Measurements from ENCODE around the gene ATP5PO. TPM values are rescaled to one million over a fixed set of nuclear protein-coding genes. Genes with fewer than 3 reads are reported as not detected.

ATP5PO gene
- total and polyA plus RNA-seq, 4 donors, result 72.8 to 200 (median 131) TPM

GRCh38 chr21:33865176-33865575, 50.4 kb downstream of the ATP5PO start:
- no peaks in the 10 kb centered on the region for H3K9me3 ChIP-seq (ENCODE audit: control insufficient read depth in 4 of 4, low read length in 3 of 4)
- H3K4me1 ChIP-seq (ENCODE audit: control insufficient read depth in 4 of 4, insufficient read depth in 4 of 4, low read length in 3 of 4), result no peaks in the 10 kb centered on the region
- WGBS, result 94% methylated on average over 9 of the region's 9 CpGs
- no peak for TF ChIP-seq EGR1 (IDR thresholded peaks at IDR 0.05; ENCODE audit: low read depth in 2 of 2)
- no peak for TF ChIP-seq HNF4G (IDR thresholded peaks at IDR 0.05)
- TF ChIP-seq TAF1 (conservative IDR thresholded peaks at IDR 0.05), result no peak
- no peak for TF ChIP-seq CTCF (IDR thresholded peaks at IDR 0.05; ENCODE audit: low read depth, low read length, missing input control)
- no peak for TF ChIP-seq MAX (IDR thresholded peaks at IDR 0.05)
- TF ChIP-seq REST (IDR thresholded peaks at IDR 0.05), result no peak
- TF ChIP-seq HNF4A (conservative IDR thresholded peaks at IDR 0.05), result no peak
- no peak for TF ChIP-seq NR2F2 (IDR thresholded peaks at IDR 0.05)
- no peak for TF ChIP-seq SP1 (IDR thresholded peaks at IDR 0.05)
- no peak for TF ChIP-seq FOXA2 (IDR thresholded peaks at IDR 0.05)
- TF ChIP-seq RAD21 (IDR thresholded peaks at IDR 0.05), result no peak
- TF ChIP-seq GABPA (IDR thresholded peaks at IDR 0.05 in 1 of 2, conservative IDR thresholded peaks at IDR 0.05 in 1 of 2), result no peak
- TF ChIP-seq RXRA (IDR thresholded peaks at IDR 0.05), result no peak
- TF ChIP-seq ATF3 (IDR thresholded peaks at IDR 0.05), result no peak
- TF ChIP-seq JUND (IDR thresholded peaks at IDR 0.05), result no peak
- no peak for TF ChIP-seq YY1 (IDR thresholded peaks at IDR 0.05)
- no peak for TF ChIP-seq ZBTB33 (IDR thresholded peaks at IDR 0.05)
- no peak for TF ChIP-seq FOXA1 (IDR thresholded peaks at IDR 0.05)
- no peaks in the 10 kb centered on the region for H3K27me3 ChIP-seq (ENCODE audit: control insufficient read depth in 4 of 4, insufficient read depth in 4 of 4, low read length in 3 of 4)
- no peak overlapping the region for H3K27ac ChIP-seq (ENCODE audit: low read depth in 1 of 2, low read length in 2 of 2)
- no peak overlapping the region for H3K4me3 ChIP-seq (ENCODE audit: low read depth in 1 of 3, low read length in 3 of 3)
- H3K9ac ChIP-seq (ENCODE audit: low read depth in 1 of 2, low read length in 2 of 2), result no peak overlapping the region
- H3K36me3 ChIP-seq (ENCODE audit: control insufficient read depth in 4 of 4, insufficient read depth in 3 of 4, low read depth in 1 of 4, low read length in 3 of 4), result no peaks in the 10 kb centered on the region
- DNase-seq (ENCODE audit: low spot score), result no peak

Measured in liver (tissue), 9 donors.